Vagina (tissue), 2 donors: Measurements from ENCODE around the gene UMPS. TPM values are rescaled to one million over a fixed set of nuclear protein-coding genes. Genes with fewer than 3 reads are reported as not detected.
A peak's percentile ranks its signal among the peaks of the same experiment; 100 is the strongest.

Experiments used
- DNase-seq, 2 donors: peaks; one replicate each; pipeline ENCODE4 v3.0.0-alpha.2; 2017; ENCODE audit errors: extremely low spot score in 2 of 2
- H3K27ac ChIP-seq: fragments of 200-600 bp; sonication (generic); one replicate; pipeline ENCODE4 v1.5.1; 2019
- H3K27me3 ChIP-seq: fragments of 200-600 bp; sonication (generic); one replicate; pipeline ENCODE4 v1.5.1; 2019
- H3K36me3 ChIP-seq, 2 donors: fragments of 200-600 bp; sonication (generic); one replicate each; pipeline ENCODE4 v1.5.1; 2017 to 2019
- H3K4me1 ChIP-seq: fragments of 200-600 bp; sonication (generic); one replicate; pipeline ENCODE4 v1.5.1; 2019
- H3K4me3 ChIP-seq, 2 donors: fragments of 200-600 bp; sonication (generic); 1 replicate in 1 of 2; 2 replicates in 1 of 2; pipeline ENCODE4 v1.5.1; 2016 to 2019
- H3K9me3 ChIP-seq: fragments of 200-600 bp; sonication (generic); one replicate; pipeline ENCODE4 v1.5.1; 2019
- CTCF ChIP-seq, 3 experiments: fragments of 450-650 bp in 2 of 3; fragments of 200-600 bp in 1 of 3; sonication (generic) in 1 of 3; IDR thresholded peaks; one replicate each; pipeline ENCODE4 v1.5.1; 2017 to 2019; ENCODE audit warnings: antibody characterized with exemption in 3 of 3, mild to moderate bottlenecking in 2 of 3, moderate library complexity in 2 of 3
- POLR2A ChIP-seq, 2 donors: fragments of 450-650 bp; IDR thresholded peaks; one replicate each; pipeline ENCODE4 v1.6.1; 2017; ENCODE audit warnings: antibody characterized with exemption in 2 of 2, mild to moderate bottlenecking in 2 of 2, moderate library complexity in 2 of 2
- POLR2AphosphoS5 ChIP-seq, 2 donors: sonication (generic); formaldehyde crosslinking; IDR thresholded peaks; one replicate each; pipeline ENCODE4 v1.9.0; 2017; ENCODE audit warnings: antibody characterized with exemption in 2 of 2, mild to moderate bottlenecking in 2 of 2, low read depth in 1 of 2; ENCODE audit not compliant: insufficient read depth in 1 of 2
- intact Hi-C: fragments of 100-400 bp; cut with DNase I; formaldehyde crosslinking; loops from one replicate; pipeline ENCODE4 v1.15.1; 2023
- total RNA-seq: library from RNA; depleted of rRNA; stranded (reverse); fragments of >200 nt; gene quantifications from one replicate; pipeline ENCODE4 v1.2.3, GENCODE V29; 2016

UMPS gene
- total RNA-seq, 1 donor from 2014 or later: 13.3 TPM

DNA sequence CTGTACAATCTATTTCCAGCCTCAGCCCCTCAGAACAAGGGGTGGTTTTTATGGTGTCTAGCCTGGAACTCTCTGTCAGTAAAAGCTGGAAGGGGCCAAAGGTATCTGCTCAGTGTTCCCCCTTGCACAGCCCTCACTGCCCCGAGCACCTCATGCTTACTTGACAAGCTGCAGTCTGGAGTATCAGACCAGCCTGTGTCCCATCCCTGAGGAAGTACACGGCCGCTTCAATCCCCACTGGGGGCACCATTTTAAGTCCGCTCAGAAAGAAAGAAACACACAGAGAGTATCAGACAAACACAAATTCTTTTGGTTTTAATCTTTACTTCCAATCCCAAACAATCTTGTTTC lies 32.4 kb downstream of the UMPS start:
- Histone ChIP-seq H3K4me1 (peaks cover 20% of the 10 kb centered on the region), H3K36me3 (peaks cover 0 to 51% of the 10 kb centered on the region in 2 donors), H3K27ac (peak overlapping the region; percentile 64), H3K9me3 (no peaks in the 10 kb centered on the region), H3K27me3 (no peaks in the 10 kb centered on the region), H3K4me3 (no peak overlapping the region)
- no peak for DNase-seq
- intact Hi-C loops: loop anchor here (5.0 kb wide), 1 partner anchor 140 kb away; no protein-coding TSS in a partner anchor
- TF ChIP-seq CTCF (IDR thresholded peaks at IDR 0.05) (no peak), POLR2AphosphoS5 (IDR thresholded peaks at IDR 0.05; ENCODE audit: insufficient read depth in 1 of 2, low read depth in 1 of 2) (no peak), POLR2A (IDR thresholded peaks at IDR 0.05) (no peak)

- H3K27me3 ChIP-seq: no peaks in the 10 kb centered on the region
- no peaks in the 10 kb centered on the region for H3K9me3 ChIP-seq
- DNase-seq: no peak
- H3K4me1 ChIP-seq: peaks cover 20% of the 10 kb centered on the region
- intact Hi-C loops: loop anchor here (5.0 kb wide), 1 partner anchor 139 kb away; no protein-coding TSS in a partner anchor
- H3K4me3 ChIP-seq: no peak overlapping the region
- H3K27ac ChIP-seq: no peak overlapping the region
- H3K36me3 ChIP-seq: peaks cover 0 to 54% of the 10 kb centered on the region in 2 donors
- TF ChIP-seq POLR2AphosphoS5 (IDR thresholded peaks at IDR 0.05; ENCODE audit: insufficient read depth in 1 of 2, low read depth in 1 of 2) (no peak), POLR2A (IDR thresholded peaks at IDR 0.05) (no peak), CTCF (IDR thresholded peaks at IDR 0.05) (no peak)
Measured at GRCh38 chr3:124763206-124763605, 33.0 kb downstream of the UMPS start.

DNA sequence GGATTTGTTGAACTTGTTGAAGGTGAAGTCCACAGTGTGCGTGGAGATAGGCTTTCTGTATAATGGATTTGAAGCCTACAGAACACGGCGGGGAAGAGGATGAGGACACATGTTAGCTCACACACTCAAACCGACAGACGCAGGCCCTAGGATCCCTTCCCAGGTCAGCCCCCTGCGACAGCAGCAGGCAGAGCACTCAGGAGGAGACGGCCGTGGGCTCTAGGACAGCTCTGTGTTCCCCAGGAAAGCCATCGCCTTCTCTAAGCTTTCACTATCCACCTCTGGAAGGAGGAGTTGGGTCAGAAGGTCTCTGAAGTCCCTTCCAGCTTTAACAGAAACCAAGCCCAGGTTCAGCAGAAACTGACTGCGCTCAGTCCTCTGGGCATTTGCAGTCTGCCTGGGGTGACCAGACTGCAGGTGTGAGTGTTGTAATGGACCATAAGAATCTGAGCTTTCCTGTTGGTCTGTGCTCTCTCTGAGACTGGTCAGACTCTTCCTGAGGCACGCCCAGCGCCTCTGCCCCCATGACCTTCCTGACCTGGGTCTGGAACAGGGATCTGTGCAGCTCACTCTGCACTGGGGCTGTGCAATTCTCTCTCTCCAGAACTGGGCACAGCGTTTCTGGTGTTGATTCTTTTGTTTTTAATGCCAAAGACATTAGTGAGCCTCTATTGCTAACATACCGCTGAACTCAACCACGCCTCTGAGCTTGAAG lies 33.5 kb downstream of the UMPS start:
- H3K4me1 ChIP-seq: peaks cover 20% of the 10 kb centered on the region
- no peaks in the 10 kb centered on the region for H3K27me3 ChIP-seq
- no peak overlapping the region for H3K27ac ChIP-seq
- no peak overlapping the region for H3K4me3 ChIP-seq
- peaks cover 0 to 60% of the 10 kb centered on the region in 2 donors for H3K36me3 ChIP-seq
- intact Hi-C loops: loop anchor here (5.0 kb wide), 1 partner anchor 138 kb away; no protein-coding TSS in a partner anchor
- H3K9me3 ChIP-seq: no peaks in the 10 kb centered on the region
- DNase-seq: no peak
- TF ChIP-seq POLR2A (IDR thresholded peaks at IDR 0.05) (no peak), CTCF (IDR thresholded peaks at IDR 0.05) (no peak), POLR2AphosphoS5 (IDR thresholded peaks at IDR 0.05; ENCODE audit: insufficient read depth in 1 of 2, low read depth in 1 of 2) (no peak)

GRCh38 chr3:124764746-124765145 lies 34.5 kb downstream of the UMPS start:
- H3K27me3 ChIP-seq: no peaks in the 10 kb centered on the region
- H3K4me3 ChIP-seq: no peak overlapping the region
- no peak overlapping the region for H3K27ac ChIP-seq
- H3K36me3 ChIP-seq: peaks cover 0 to 70% of the 10 kb centered on the region in 2 donors
- no peak for TF ChIP-seq POLR2AphosphoS5 (IDR thresholded peaks at IDR 0.05; ENCODE audit: insufficient read depth in 1 of 2, low read depth in 1 of 2)
- TF ChIP-seq POLR2A (IDR thresholded peaks at IDR 0.05): no peak
- TF ChIP-seq CTCF (IDR thresholded peaks at IDR 0.05): no peak
- no peak for DNase-seq
- H3K4me1 ChIP-seq: peaks cover 23% of the 10 kb centered on the region
- no peaks in the 10 kb centered on the region for H3K9me3 ChIP-seq
- intact Hi-C loops: loop anchor here (5.0 kb wide), 1 partner anchor 138 kb away; no protein-coding TSS in a partner anchor

DNA sequence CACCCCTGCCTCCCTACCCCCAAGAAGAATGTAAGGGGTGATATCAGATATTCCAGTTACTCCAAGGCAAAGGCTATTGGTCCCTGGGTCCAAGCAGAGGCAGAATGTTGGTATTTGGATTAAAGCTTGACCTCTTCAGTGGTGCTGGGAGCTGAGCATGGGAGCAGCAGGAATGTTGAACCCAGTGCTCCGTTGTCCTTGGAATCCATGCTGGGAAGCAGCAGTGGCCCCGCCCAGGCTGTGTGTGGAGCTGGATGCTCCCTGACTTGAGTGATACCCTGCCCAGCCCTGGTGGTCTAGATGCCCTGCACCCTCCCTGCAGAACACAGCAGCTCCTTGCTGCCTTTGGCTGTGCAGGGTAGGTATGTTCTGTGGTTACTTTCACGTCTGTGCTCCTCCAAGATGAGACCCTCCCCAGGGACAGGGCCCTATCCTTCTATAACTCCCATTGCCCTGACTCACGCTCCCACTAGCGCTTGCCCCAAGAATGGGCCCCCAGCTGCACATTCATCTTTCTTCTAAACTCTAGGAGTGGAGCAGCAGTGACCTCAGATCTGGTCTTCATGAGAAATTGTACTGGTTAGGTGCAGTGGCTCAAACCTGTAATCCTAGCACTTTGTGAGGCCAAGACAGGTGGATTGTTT lies 35.1 kb downstream of the UMPS start:
- Histone ChIP-seq H3K27me3 (no peaks in the 10 kb centered on the region), H3K36me3 (peaks cover 0 to 73% of the 10 kb centered on the region in 2 donors), H3K27ac (no peak overlapping the region), H3K4me1 (peaks cover 29% of the 10 kb centered on the region), H3K9me3 (no peaks in the 10 kb centered on the region), H3K4me3 (no peak overlapping the region)
- no peak for DNase-seq
- intact Hi-C loops: no loop called here
- TF ChIP-seq POLR2A (IDR thresholded peaks at IDR 0.05) (no peak), POLR2AphosphoS5 (IDR thresholded peaks at IDR 0.05; ENCODE audit: insufficient read depth in 1 of 2, low read depth in 1 of 2) (no peak), CTCF (IDR thresholded peaks at IDR 0.05) (no peak)
